ENCODE measurements around the gene CCR6.

Gene CCR6

DNA sequence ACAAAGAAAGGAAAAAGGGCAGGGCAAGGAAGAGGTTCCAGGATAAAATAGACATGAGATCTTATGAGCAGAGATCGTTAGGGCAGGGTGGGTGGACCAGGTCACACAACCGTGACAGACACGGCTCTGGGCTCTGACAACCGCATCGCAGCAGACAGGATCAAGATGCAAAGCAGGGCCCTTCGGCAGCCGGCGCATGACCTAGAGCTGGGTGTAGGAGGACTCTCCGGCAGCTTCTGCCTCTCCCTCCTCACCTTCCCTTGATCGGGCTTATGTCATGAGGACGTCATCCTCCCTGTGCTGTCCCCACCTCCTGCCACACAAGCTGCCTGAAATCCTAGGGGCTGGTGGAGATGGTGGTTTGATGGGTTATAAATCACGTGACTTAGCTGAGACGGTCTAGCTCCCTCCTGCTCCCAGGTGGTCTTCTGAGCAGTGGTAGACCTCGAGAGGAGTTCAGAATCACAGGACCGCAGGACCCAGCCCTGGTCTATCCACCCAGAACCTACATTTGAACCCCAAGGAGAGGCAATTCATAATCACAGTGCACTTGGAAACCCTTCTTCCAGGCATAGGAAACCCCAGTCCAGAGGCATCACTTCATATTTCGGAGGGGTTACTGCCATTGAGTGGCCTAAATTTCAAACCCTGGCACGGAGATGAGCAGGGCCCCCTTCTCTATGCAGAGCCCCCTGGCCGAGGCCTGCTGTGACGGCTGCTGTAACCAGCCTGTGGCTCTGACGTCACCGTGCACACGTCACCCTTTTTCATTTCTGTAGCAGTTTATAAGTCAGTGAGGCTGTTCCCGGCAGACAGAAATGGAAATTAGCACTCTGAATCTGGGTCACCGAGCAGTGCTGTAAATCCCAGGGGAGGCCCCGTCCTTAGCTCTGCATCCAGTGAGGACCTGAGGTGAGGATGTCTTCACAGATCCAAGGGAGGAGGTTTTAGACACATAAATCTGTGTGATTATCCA is 8.7 kb upstream of the CCR6 start:
- DNase-seq (ENCODE audit: low read depth): no peak
- TF ChIP-seq, protein P1, sequence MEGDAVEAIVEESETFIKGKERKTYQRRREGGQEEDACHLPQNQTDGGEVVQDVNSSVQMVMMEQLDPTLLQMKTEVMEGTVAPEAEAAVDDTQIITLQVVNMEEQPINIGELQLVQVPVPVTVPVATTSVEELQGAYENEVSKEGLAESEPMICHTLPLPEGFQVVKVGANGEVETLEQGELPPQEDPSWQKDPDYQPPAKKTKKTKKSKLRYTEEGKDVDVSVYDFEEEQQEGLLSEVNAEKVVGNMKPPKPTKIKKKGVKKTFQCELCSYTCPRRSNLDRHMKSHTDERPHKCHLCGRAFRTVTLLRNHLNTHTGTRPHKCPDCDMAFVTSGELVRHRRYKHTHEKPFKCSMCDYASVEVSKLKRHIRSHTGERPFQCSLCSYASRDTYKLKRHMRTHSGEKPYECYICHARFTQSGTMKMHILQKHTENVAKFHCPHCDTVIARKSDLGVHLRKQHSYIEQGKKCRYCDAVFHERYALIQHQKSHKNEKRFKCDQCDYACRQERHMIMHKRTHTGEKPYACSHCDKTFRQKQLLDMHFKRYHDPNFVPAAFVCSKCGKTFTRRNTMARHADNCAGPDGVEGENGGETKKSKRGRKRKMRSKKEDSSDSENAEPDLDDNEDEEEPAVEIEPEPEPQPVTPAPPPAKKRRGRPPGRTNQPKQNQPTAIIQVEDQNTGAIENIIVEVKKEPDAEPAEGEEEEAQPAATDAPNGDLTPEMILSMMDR (conservative IDR thresholded peaks at IDR 0.05; ENCODE audit: low read length): no peak
- no peak overlapping the region for H3K4me3 ChIP-seq (ENCODE audit: low read length)

DNA sequence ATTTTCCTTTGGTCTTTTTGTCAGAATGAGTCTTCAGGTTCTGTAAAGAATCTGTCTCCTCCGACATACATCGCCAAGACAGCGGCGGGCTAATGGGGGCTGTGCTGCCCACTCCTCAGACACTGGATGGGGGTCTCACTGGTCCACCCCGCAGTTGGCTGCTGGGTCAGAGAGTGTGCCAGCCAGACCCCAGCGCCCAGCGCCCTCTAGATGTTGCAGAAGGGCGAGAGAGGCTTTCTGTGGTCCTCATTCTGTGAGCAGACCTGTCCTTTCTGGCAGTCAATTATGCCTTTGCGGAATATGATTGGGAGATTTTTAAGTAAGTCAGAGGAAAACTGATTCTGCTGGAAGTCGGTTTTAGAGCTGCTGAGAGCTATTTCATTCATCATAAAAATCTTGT is 7.8 kb upstream of the CCR6 start:
- no peak overlapping the region for H3K4me3 ChIP-seq (ENCODE audit: low read length)
- no peak for DNase-seq (ENCODE audit: low read depth)
- TF ChIP-seq, protein P1 (conservative IDR thresholded peaks at IDR 0.05; ENCODE audit: low read length): no peak

DNA sequence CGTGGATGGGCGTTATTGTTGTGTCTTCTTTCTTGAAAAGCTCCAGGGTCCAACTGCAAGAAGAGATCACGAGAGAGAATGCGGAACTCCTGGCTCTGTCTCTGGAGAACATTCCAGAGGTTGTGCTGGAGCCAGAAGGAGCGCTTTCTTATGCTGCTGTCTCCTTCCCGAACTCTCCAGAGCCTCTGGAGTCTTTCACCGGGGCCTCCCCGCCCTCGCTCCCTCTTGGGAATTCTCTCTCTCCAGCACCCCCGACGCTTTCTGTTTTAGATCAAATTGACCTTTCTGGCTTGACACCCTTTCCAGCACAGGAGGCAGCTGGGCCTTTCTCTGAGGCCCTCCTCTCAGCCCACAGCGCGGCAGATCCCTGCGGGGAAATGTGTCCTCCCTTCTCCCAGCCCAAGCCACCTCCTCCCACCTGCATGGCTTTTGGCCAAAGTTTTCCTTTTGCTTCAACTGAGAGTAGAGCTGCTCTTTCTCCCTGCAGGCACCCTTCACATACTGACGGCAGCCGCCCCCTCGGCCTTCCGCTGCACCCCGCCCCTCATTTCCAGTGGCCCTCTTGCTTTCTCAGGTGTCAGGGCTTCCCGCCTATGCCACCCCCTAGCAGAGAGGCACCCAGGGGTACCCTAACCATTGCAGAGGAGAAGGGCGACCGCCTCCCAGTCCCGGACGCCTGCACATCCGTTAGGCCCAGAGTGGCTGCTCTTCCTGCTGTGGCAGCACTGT is 6.6 kb upstream of the CCR6 start:
- no peak overlapping the region for H3K4me3 ChIP-seq (ENCODE audit: low read length)
- DNase-seq (ENCODE audit: low read depth): peak; percentile 6
- TF ChIP-seq, protein P1 (conservative IDR thresholded peaks at IDR 0.05; ENCODE audit: low read length): no peak

DNA sequence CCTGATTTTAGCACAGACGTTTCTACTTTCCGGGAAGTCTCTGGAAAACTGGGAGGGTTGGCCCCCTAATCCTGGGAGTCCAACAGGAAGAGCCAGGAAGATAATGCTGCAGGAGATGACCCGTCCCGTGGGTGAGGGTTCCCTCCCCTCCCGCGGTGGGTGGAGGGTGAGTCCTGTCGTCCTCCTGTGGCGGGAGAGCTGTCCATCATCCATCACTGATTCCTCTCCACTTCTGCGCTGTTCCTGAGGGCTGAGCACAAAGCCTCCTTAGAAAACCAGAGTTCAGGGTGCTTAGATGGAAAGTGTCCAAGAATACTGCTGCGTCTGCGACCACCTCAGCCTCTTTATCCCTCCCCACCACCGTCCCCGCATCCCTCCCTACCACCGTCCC is 6.1 kb upstream of the CCR6 start:
- TF ChIP-seq, protein P1 (conservative IDR thresholded peaks at IDR 0.05; ENCODE audit: low read length): no peak
- DNase-seq (ENCODE audit: low read depth): no peak
- H3K4me3 ChIP-seq (ENCODE audit: low read length): no peak overlapping the region

DNA sequence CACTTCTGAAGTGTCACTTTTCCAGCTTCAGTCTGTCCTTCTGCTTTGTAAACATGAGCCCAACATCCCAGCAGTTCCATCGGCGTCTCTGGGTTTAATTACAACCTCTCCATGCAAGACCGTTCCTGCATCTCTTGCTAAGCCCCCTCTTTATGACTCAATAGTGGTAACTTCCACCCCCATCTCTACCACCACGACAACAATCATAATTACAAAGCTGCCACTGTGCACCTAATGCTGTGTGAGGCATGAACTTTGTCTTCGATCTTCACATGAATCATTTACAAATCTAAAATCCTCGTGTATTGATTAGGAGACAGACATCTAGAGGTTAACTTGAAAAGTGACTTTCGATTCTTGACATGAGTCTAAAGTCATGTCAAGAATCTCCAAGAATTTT is 4.9 kb upstream of the CCR6 start:
- no peak overlapping the region for H3K4me3 ChIP-seq (ENCODE audit: low read length)
- TF ChIP-seq, protein P1 (conservative IDR thresholded peaks at IDR 0.05; ENCODE audit: low read length): no peak
- no peak for DNase-seq (ENCODE audit: low read depth)

DNA sequence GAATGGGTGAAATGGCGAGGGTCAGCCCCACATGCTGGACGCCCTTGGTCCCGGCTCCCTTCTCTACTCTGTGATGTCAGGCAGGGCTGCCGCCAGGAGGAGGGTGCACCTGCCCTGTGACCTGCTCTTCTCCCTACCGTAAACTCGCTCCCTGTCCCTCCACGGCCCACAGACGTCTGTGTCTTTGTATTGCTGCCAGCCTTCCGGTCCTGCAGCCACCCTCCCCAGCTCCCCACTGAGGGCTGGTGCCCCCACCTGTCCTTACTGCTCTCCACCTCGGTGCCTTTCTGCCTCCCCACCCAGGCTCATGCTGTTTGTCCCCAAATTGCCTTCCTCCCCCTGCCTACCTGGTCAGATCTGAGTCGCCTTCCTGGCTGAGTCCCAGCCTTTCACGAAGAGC is 4.1 kb upstream of the CCR6 start:
- TF ChIP-seq, protein P1 (conservative IDR thresholded peaks at IDR 0.05; ENCODE audit: low read length): no peak
- H3K4me3 ChIP-seq (ENCODE audit: low read length): no peak overlapping the region
- no peak for DNase-seq (ENCODE audit: low read depth)
